Activated CD4-positive, CD25-positive, alpha-beta regulatory T cell treated with anti-CD3 and anti-CD28 coated beads, Interleukin-2, amount 50 U/mL, for 24 hours (primary cell): ENCODE results near the gene FAM72D.
"Not testable (repeated sequence)": the region's sequence is repeated elsewhere in the genome, so short reads cannot be mapped to it uniquely, and the experiment has no call there.

Source experiments
- ATAC-seq, 2 donors: fragments of 150-1000 bp; cut with Tn5 transposase; one replicate each; pipeline ENCODE4 v1.10.0; 2021; ENCODE audit warnings: mild to moderate bottlenecking in 1 of 2, moderate library complexity in 1 of 2

FAM72D gene

DNA sequence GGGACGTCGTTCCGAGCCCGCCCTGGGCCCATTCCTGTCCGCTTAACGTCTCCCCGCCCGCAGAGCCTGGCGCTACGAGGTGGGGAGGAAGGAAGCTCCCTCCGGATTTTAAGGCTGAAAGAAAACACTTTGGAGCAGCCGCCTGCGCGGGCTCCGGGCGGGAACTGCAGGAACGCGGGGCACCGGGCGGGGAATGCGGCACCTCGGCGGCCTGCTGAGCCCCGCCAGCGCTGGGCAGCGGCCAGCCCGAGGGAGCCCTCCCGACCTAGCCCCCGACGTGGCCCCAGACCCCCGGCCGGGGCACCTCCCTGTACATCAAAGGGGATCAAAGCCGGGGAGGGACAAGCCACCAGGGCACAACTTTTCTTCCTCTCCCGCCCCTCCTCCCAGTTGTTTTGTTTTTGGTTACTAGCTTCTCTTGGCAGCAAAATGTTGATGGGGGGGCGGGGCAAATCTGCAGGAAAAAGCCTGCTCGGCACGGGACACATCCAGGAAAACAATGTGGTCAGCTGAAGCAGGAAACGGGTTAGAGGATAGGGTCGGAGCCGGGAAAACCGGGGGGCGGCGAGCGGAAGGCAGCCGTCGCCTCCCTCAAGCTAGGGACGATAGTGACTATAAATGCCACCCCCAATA, 2.1 kb upstream of the FAM72D start:
- ATAC-seq, result not testable (repeated sequence)

- peak; percentile 0 to 1 for ATAC-seq
These were observed 1.0 kb upstream of the FAM72D start for GRCh38 chr1:145094655-145095211.

- not testable (repeated sequence) for ATAC-seq
These were observed 6.0 kb downstream of the FAM72D start for GRCh38 chr1:145101725-145102124.

GRCh38 chr1:145103294-145103693, 7.5 kb downstream of the FAM72D start:
- ATAC-seq, result not testable (repeated sequence)

- not testable (repeated sequence) for ATAC-seq
These were observed 15.9 kb downstream of the FAM72D start for GRCh38 chr1:145111674-145112073.

DNA sequence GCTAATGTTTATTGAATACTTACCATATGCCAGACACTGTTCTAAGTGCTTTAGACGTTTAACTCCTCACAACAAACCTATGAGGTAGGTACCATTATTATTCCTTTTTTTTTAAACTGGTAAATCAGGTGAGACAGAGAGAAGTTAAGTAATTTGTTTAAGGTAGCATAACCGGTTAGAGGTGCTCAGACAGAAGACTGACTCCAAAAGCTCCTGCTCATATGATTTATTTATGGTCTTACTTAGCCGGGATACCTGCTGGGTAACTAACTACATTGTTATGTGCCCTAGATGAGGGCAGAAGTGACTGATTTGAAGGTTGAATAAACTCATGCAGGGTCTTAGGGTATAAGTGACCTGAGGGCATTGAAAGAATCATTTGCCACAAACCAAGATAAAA, 16.9 kb downstream of the FAM72D start:
- ATAC-seq, result not testable (repeated sequence)

DNA sequence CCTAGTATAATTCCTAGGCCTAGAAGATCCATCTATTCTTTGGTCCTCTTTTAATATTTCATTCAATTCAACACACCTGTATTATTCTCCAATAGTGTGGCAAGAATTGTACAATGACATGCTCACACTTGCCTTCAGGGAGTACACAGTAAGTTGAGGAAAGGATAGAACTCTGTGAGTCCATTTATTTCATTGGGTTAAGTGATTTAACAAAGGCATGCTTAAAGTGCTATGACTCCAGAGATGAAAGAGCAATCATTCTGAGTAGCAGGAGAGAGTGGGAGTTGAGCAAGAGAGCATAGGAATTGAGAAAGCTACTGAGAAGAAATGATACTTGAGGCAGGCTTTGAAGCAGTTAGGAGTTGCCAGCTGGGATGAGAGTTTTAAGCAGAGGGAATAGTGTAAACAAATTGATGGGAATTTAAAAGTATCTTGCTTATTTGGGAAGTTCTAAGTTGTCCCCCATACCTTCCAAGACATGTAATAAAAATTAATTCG, 18.8 kb downstream of the FAM72D start:
- ATAC-seq, result not testable (repeated sequence)

GRCh38 chr1:145115587-145116493, 20.1 kb downstream of the FAM72D start:
- ATAC-seq, result peak; percentile 56 to 59

DNA sequence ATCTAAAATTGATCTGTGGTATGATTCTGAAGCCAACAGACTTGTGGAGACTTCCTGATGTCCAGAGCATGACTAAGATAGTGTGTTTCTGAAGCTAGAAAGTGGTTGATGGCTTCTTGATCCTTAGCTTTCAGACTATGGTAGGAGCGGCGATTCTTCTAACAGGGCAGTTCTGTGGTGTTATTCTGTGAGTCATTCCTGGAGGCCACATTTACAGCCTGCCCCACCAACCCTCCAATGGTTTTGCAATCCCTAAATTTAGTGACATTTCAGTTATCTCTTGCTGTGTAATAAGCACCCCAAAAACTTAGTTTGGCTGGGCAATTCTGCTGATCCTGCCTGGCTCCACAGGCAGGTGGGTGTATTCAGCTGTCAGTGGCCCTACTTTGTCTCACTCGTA, 24.1 kb downstream of the FAM72D start:
- ATAC-seq, result not testable (repeated sequence)

GRCh38 chr1:145122344-145123061, 26.7 kb downstream of the FAM72D start:
- not testable (repeated sequence) for ATAC-seq

GRCh38 chr1:145123062-145123395, 27.3 kb downstream of the FAM72D start:
- ATAC-seq, result not testable (repeated sequence)

GRCh38 chr1:145123992-145124641, 28.3 kb downstream of the FAM72D start:
- ATAC-seq, result peak in 1 of 2 donors; percentile 38

- ATAC-seq, result not testable (repeated sequence)
These were observed 29.3 kb downstream of the FAM72D start for GRCh38 chr1:145125112-145125511.

DNA sequence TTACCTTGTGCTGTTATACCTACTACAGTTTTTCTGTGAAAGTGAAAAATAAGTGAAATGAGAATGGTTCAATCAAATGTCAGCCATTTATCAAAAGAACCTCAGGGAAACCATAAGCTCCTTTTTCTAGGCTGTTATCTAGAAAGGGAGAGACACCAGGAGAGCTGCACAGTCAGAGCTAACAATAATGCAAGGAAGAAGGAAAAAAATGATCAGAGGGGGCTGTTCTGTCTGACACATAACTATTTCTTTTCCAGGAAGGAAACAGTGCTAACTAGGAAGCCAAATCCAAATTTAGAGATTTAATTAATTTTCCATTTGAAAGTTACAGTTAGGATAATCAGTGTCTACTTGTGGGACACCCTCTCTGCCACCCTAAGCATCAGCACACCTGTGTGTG, 31.4 kb downstream of the FAM72D start:
- ATAC-seq, result not testable (repeated sequence)

DNA sequence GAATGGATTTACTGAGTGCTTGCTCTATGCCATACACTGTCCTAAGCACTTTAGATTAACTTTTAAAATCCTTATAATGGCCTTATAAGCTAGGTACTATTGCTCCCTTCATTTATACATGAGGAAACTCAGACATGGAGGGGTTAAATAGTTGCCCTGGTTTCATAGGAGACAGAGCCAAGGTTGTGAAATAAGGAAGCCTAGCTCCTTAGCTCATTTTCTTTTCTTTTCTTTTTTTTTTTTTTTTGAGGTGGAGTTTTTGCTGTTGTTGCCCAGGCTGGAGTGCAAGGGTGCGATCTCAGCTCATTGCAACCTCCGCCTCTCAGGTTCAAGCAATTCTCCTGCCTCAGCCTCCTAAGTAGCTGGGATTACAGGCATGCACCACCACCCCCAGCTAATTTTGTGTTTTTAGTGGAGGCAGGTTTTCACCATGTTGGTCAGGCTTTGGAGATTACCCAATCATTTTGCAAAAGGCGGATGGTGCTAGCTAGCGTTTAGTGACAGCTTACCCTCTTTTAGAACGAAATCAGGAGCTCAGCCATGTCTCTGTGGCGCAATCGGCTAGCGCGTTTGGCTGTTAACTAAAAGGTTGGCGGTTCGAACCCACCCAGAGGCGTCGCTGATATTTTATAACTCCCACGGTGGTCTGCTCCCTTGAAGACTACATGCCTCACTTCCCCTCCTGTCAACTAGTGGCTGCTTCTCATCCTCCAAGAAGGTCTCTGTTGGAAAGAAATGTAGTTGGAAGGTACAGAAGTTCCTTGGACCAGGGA, 33.1 kb downstream of the FAM72D start:
- ATAC-seq, result not testable (repeated sequence)

- ATAC-seq, result not testable (repeated sequence)
These were observed 38.7 kb downstream of the FAM72D start for GRCh38 chr1:145134476-145134875.

DNA sequence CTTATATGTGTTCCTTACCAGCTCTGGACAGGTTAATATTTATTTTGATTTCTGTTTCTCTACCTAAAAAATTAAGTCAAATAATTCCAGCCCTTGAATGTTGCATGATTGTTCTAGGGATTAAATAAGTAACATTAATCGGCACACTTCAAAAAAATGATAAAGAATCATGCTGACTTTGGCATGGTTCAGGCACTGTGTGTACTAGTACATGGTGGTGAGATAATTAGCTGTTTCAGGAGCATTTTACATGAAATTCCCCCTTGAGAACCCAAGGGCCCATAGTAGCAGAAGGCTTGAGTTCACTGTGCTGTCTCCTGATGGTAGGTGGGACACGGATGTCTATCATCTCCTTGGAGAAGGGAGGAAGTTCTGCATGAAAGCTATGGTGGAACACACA, 44.8 kb downstream of the FAM72D start:
- not testable (repeated sequence) for ATAC-seq

GRCh38 chr1:145144264-145144913, 48.6 kb downstream of the FAM72D start:
- not testable (repeated sequence) for ATAC-seq

- ATAC-seq, result not testable (repeated sequence)
These were observed 50.5 kb downstream of the FAM72D start for GRCh38 chr1:145146308-145146707.

- ATAC-seq, result not testable (repeated sequence)
These were observed 51.4 kb downstream of the FAM72D start for GRCh38 chr1:145147172-145147571.

GRCh38 chr1:145155421-145155820, 59.6 kb downstream of the FAM72D start:
- not testable (repeated sequence) for ATAC-seq
